ENCODE measurements around the gene ACKR1. TPM values are rescaled to one million over a fixed set of nuclear protein-coding genes. Genes with fewer than 3 reads are reported as not detected.

The ACKR1 gene
- 8.4 TPM for total RNA-seq (ENCODE audit: insufficient read depth, low replicate concordance)

GRCh38 chr1:159204161-159205141, at the start of gene ACKR1:
Gene ACKR1 (plus strand): TSS chr1:159204875. CDS start chr1:159204960, 85 bp downstream.
- DNase-seq (ENCODE audit: low spot score), result peak; percentile 61

GRCh38 chr1:159161001-159161718, 43.5 kb upstream of the ACKR1 start:
- peak; percentile 96 for DNase-seq (ENCODE audit: low spot score)

GRCh38 chr1:159161719-159162026, 43.0 kb upstream of the ACKR1 start:
- DNase-seq (ENCODE audit: low spot score), result no peak

- no peak for DNase-seq (ENCODE audit: low spot score)
Measured at GRCh38 chr1:159162516-159163265, 42.0 kb upstream of the ACKR1 start.

GRCh38 chr1:159163614-159164228, 41.0 kb upstream of the ACKR1 start:
- no peak for DNase-seq (ENCODE audit: low spot score)

- DNase-seq (ENCODE audit: low spot score), result no peak
Measured at GRCh38 chr1:159168043-159168442, 36.6 kb upstream of the ACKR1 start.

GRCh38 chr1:159170639-159171038, 34.0 kb upstream of the ACKR1 start:
- DNase-seq (ENCODE audit: low spot score), result no peak

GRCh38 chr1:159171254-159171687, 33.4 kb upstream of the ACKR1 start, which contains the start of gene CADM3:
Gene CADM3 (plus strand): TSS chr1:159171615. CDS start chr1:159171766, 151 bp downstream.
- peak; percentile 50 for DNase-seq (ENCODE audit: low spot score)

GRCh38 chr1:159171688-159172501, 32.8 kb upstream of the ACKR1 start:
- DNase-seq (ENCODE audit: low spot score), result peak; percentile 68

- DNase-seq (ENCODE audit: low spot score), result peak; percentile 74
Measured at GRCh38 chr1:159172614-159173291, 31.9 kb upstream of the ACKR1 start.

GRCh38 chr1:159173320-159173719, 31.4 kb upstream of the ACKR1 start:
- DNase-seq (ENCODE audit: low spot score), result no peak

- DNase-seq (ENCODE audit: low spot score), result no peak
Measured at GRCh38 chr1:159175571-159175970, 29.1 kb upstream of the ACKR1 start.

GRCh38 chr1:159177272-159177907, 27.3 kb upstream of the ACKR1 start:
- DNase-seq (ENCODE audit: low spot score), result peak; percentile 81

GRCh38 chr1:159179906-159180305, 24.8 kb upstream of the ACKR1 start:
- no peak for DNase-seq (ENCODE audit: low spot score)

- DNase-seq (ENCODE audit: low spot score), result no peak
Measured at GRCh38 chr1:159180516-159180915, 24.2 kb upstream of the ACKR1 start.

- DNase-seq (ENCODE audit: low spot score), result no peak
Measured at GRCh38 chr1:159181328-159182024, 23.2 kb upstream of the ACKR1 start.

GRCh38 chr1:159184201-159184600, 20.5 kb upstream of the ACKR1 start:
- DNase-seq (ENCODE audit: low spot score), result no peak

- no peak for DNase-seq (ENCODE audit: low spot score)
Measured at GRCh38 chr1:159185121-159185520, 19.6 kb upstream of the ACKR1 start.

GRCh38 chr1:159187033-159187432, 17.6 kb upstream of the ACKR1 start:
- no peak for DNase-seq (ENCODE audit: low spot score)

All from umbilical cord (tissue), 2 donors.